ENCODE measurements around the gene LDLRAD4.

GRCh38 chr18:13217466-13217961 lies 1.0 kb upstream of the LDLRAD4 start:
- TF ChIP-seq, protein P1, sequence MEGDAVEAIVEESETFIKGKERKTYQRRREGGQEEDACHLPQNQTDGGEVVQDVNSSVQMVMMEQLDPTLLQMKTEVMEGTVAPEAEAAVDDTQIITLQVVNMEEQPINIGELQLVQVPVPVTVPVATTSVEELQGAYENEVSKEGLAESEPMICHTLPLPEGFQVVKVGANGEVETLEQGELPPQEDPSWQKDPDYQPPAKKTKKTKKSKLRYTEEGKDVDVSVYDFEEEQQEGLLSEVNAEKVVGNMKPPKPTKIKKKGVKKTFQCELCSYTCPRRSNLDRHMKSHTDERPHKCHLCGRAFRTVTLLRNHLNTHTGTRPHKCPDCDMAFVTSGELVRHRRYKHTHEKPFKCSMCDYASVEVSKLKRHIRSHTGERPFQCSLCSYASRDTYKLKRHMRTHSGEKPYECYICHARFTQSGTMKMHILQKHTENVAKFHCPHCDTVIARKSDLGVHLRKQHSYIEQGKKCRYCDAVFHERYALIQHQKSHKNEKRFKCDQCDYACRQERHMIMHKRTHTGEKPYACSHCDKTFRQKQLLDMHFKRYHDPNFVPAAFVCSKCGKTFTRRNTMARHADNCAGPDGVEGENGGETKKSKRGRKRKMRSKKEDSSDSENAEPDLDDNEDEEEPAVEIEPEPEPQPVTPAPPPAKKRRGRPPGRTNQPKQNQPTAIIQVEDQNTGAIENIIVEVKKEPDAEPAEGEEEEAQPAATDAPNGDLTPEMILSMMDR (conservative IDR thresholded peaks at IDR 0.05; ENCODE audit: low read depth, low read length): no peak
- TF ChIP-seq EZH2 (IDR thresholded peaks at IDR 0.05; ENCODE audit: borderline replicate concordance, low read depth, low read length, poor library complexity, severe bottlenecking): no peak

All from A673 (cell line).